ENCODE data around the gene GPM6B. TPM values are rescaled to one million over a fixed set of nuclear protein-coding genes. Genes with fewer than 3 reads are reported as not detected.
A peak's percentile ranks its signal among the peaks of the same experiment; 100 is the strongest.

The GPM6B gene
- total and polyA plus RNA-seq, 11 donors: 2.0 to 13.7 (median 3.8) TPM

GRCh38 chrX:13741695-13742094, 75.2 kb downstream of the GPM6B start:
- H3K36me3 ChIP-seq: peaks cover 0 to 66% (median 32%) of the 10 kb centered on the region in 9 donors
- ATAC-seq: no peak
- intact Hi-C loops (cut with DNase I): loop anchor here in 3 of 10 donors (10.0 kb wide), 2 partner anchors 237 to 927 kb away; no protein-coding TSS in a partner anchor

GRCh38 chrX:13734278-13735172, 82.4 kb downstream of the GPM6B start, which contains the start of the genes OFD1 and TRAPPC2:
Gene OFD1, plus strand, starts transcription at chrX:13734748. Its CDS starts 324 bp downstream, at chrX:13735072.
Gene TRAPPC2, minus strand, starts transcription at chrX:13734620. Its CDS starts 14,657 bp downstream, at chrX:13719963.
- TF ChIP-seq, protein P1, sequence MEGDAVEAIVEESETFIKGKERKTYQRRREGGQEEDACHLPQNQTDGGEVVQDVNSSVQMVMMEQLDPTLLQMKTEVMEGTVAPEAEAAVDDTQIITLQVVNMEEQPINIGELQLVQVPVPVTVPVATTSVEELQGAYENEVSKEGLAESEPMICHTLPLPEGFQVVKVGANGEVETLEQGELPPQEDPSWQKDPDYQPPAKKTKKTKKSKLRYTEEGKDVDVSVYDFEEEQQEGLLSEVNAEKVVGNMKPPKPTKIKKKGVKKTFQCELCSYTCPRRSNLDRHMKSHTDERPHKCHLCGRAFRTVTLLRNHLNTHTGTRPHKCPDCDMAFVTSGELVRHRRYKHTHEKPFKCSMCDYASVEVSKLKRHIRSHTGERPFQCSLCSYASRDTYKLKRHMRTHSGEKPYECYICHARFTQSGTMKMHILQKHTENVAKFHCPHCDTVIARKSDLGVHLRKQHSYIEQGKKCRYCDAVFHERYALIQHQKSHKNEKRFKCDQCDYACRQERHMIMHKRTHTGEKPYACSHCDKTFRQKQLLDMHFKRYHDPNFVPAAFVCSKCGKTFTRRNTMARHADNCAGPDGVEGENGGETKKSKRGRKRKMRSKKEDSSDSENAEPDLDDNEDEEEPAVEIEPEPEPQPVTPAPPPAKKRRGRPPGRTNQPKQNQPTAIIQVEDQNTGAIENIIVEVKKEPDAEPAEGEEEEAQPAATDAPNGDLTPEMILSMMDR (IDR thresholded peaks at IDR 0.05): no peak
- TF ChIP-seq POLR2A (IDR thresholded peaks at IDR 0.05): peak in 1 of 2 donors; percentile 90
- ATAC-seq (peak; percentile 99 to 100 (median 100)), DNase-seq (peak; percentile 89 to 94 (median 91))
- H3K27ac ChIP-seq: peak within 1 kb of the TSS in 11 of 12 donors; percentile 74 to 94 (median 87)
- H3K27me3 ChIP-seq: peaks cover 0 to 22% (median 0%) of the 10 kb centered on the region in 9 donors
- peak within 1 kb of the TSS; percentile 47 to 91 (median 80) for H3K4me3 ChIP-seq
- 1 to 7% (median 2%) methylated on average over 40 to 75 of the region's 75 CpGs for WGBS, 4 donors
- no peaks in the 10 kb centered on the region for H3K9me3 ChIP-seq
- intact Hi-C loops (cut with DNase I): loop anchor here in 5 of 10 donors (1.0 to 10.0 kb wide), 5 partner anchors 37 to 81 kb away; partner anchors contain the start of genes RAB9A (in 3 of the 5) and TCEANC (in 2 of the 5)
- H3K36me3 ChIP-seq: peaks cover 0 to 32% (median 5%) of the 10 kb centered on the region in 9 donors
- peaks cover 0 to 38% (median 7%) of the 10 kb centered on the region in 12 donors for H3K4me1 ChIP-seq

More at GRCh38 chrX:13741695-13742094, 75.2 kb downstream of the GPM6B start:
- Histone ChIP-seq H3K4me1 (peaks cover 0 to 9% (median 0%) of the 10 kb centered on the region in 12 donors), H3K9me3 (no peaks in the 10 kb centered on the region), H3K4me3 (no peak overlapping the region), H3K27me3 (peaks cover 0 to 2% (median 0%) of the 10 kb centered on the region in 9 donors), H3K27ac (no peak overlapping the region)
- TF ChIP-seq, protein P1 (IDR thresholded peaks at IDR 0.05): no peak
- no peak for TF ChIP-seq POLR2A (IDR thresholded peaks at IDR 0.05)
- WGBS, 4 donors: 82 to 86% (median 83%) methylated on average over 6 of the region's 6 CpGs
- DNase-seq: no peak

DNA sequence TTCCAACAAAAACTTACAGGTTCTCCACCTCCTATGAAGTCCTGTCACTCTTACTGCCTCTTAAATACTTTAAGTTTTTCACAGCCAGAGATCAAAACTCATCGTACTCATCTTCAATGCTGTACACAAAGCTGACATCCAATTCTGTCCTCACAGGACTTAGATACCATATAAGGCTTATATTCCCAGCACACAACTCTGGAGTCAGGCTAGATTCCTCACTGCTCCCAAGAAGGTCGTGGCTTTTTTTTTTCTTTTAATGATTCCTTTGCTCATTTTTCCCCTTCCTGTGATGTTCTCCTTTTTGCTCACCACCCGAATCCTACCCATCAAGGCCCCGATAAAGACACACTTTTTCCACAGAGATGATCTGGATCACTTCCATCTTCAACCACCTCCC, 83.4 kb downstream of the GPM6B start:
- WGBS, 4 donors: 17 to 48% (median 34%) methylated on average over 4 of the region's 4 CpGs
- peaks cover 0 to 22% (median 0%) of the 10 kb centered on the region in 9 donors for H3K27me3 ChIP-seq
- DNase-seq: no peak
- H3K4me3 ChIP-seq: peak overlapping the region in 11 of 12 donors; percentile 47 to 91 (median 82)
- H3K27ac ChIP-seq: peak overlapping the region in 6 of 12 donors; percentile 81 to 94 (median 90)
- intact Hi-C loops (cut with DNase I): loop anchor here in 3 of 10 donors (5.0 to 10.0 kb wide), 3 partner anchors 36 to 79 kb away; partner anchors contain the start of genes RAB9A (in 1 of the 3) and TCEANC (in 1 of the 3)
- no peak for TF ChIP-seq POLR2A (IDR thresholded peaks at IDR 0.05)
- TF ChIP-seq, protein P1 (IDR thresholded peaks at IDR 0.05): no peak
- peaks cover 0 to 38% (median 7%) of the 10 kb centered on the region in 12 donors for H3K4me1 ChIP-seq
- no peak for ATAC-seq
- no peaks in the 10 kb centered on the region for H3K9me3 ChIP-seq
- H3K36me3 ChIP-seq: peaks cover 0 to 22% (median under 1%) of the 10 kb centered on the region in 9 donors

Data from heart left ventricle (tissue), 16 donors.